GM21717 (cell line): Measurements from ENCODE around the gene USP46.

ENCODE experiments used
- ATAC-seq: cut with Tn5 transposase; IDR thresholded peaks from one replicate; pipeline ENCODE4 v1.9.1; 2021; ENCODE audit warnings: mild to moderate bottlenecking, moderate library complexity; ENCODE audit not compliant: unreplicated experiment

USP46 gene

DNA sequence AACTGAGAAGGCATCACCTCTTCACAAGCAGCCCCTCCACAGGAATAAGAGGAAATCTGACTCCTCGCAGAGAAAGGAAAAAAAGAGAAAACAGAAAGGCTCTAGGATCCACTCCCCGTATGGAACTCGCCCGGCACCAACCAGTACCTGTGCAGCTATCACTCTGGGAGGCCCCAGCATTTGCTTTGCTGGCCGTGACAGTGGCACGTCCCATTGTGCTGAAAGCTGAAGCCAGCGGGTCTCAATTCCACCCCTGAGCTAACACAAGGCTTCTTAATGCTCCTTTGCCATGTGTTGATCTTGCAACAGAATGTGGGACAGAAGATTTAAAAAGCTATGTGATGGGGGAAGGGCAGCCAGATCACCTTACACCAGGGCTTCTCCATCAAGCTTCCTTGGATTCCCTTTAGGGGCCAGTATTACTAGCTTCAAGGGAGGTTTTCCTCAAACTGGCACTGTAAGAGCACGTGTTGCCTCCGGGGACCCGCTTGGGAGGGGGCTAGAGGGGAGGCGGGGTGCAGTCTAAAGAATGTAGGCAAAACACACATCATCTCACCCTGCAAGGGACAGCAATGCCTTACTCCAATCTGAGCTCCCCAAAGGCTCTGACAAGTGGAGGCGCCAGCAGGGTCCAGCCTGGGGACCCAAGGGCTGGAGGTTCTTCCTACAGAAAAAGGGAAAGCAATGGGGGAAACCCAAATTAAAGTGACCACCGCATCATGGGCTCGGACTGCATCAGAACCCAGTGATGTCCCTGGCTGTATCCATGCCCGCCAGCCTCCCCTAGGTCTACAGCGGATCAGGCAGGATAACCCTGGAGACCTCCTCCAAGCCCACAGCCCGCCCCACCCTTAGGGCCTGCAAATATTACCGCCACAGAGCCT, 1.2 kb downstream of the USP46 start:
- ATAC-seq: no peak

DNA sequence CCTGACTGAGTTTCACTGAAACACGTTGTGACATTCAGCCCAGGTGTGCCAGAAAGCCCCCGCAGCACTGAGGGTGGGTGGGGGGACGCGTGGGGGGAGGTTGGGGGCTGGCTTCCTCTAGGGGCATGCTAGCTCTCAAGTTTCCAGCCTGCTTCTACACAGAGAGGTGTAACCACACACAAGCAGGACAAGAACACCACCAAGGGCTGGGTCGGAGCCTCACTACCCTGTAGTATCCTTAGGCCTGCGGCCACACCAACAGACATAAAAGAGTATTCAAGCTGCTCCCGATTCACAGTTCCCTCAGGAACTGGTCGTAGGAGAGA, 1.8 kb downstream of the USP46 start:
- ATAC-seq: no peak

DNA sequence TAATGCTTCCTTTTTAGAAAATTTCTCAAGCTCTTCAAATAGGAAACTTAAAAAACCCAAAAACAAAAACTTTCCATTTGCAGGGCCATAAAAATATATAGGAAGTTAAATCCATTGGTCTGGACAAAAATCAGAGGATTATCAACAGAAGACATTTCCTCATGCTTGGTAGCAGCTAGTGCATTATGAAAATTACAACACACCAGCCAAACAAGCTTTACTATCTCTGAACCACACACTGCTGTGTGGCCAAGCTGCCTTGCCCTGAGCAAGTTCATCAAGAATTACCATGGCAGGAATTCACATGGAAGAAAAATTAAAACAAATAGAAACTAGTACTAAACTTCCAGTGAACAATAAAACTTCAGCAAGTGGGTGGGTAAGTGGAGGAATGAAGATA, 3.6 kb downstream of the USP46 start:
- no peak for ATAC-seq

GRCh38 chr4:52651996-52652672, 7.0 kb downstream of the USP46 start:
- ATAC-seq: no peak

GRCh38 chr4:52648836-52649235, 10.3 kb downstream of the USP46 start:
- no peak for ATAC-seq

DNA sequence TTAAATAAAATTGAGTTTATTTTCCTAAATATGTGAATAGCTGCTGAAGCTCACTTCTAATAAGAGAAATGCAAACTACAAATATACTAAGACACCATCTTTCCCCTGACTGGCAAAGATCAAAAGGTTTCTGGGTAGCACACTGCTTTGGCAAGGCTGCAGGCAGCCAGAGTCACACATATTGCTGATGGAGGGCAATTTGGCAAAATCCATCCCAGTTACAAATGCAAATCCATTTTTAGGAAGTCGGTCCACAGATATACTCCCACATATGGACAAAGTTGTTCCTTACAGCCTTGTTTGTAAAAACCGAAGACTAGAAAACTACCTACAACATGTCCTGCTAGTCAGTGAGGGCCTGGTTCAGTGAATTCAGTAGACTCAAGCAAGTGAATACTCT, 12.4 kb downstream of the USP46 start:
- no peak for ATAC-seq

DNA sequence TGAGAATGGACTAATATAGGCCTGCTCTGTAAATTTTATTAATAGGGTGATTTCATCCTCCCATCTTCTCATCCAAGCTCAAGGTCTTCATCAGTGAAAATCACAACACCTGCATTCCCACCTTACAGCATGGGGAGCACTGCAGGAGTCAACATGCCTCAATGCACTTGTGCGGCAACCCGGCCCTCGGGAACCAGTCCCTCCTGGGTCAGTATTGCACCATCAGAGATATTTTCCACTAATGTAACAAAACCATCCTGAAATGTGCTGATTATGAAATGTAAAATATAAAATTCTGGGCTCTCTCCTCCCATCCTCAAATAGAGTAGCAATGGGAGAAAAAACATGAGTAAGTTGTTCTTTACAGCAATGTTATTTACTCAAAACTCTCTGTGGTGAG, 13.0 kb downstream of the USP46 start:
- no peak for ATAC-seq

DNA sequence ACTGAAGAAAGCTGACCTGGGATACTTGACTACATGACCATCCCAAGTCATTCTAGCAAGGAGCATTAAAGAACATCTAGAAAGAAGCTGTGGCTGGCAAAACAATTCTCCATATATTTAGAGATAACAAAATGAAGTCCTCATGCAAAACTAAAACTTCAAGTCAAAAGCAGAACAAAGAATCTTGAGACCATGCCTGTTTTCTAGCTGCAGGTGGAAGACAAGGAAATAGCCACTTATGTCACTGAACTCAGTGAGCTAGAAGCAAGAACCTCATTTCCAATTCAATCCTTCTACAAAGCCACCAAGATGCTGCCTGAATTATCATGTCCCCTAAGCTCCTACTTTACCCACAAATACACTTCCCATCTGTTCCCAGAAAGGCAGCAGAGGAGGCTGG, 13.8 kb downstream of the USP46 start:
- no peak for ATAC-seq

DNA sequence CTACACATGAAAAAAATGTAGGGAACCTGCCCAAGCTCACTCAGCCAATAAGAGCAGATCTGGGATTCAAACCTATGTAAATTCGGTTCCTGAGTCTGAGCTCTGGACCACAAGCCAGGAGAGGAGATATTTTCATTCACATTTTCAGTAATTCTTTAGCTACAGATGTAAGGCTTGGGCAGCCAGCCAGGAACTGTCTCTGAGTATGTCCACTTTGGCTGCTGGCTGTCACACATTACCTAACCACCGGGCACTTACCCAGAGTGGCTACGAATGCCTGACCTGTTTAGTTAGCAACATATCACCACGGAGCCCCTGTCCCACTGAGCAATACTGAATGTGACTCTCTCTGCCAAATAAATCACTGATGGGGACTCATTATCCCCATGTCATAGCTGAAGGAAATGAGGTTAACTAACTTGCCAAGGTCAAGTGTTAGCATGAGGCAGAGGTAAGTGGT, 15.3 kb downstream of the USP46 start:
- ATAC-seq: no peak

DNA sequence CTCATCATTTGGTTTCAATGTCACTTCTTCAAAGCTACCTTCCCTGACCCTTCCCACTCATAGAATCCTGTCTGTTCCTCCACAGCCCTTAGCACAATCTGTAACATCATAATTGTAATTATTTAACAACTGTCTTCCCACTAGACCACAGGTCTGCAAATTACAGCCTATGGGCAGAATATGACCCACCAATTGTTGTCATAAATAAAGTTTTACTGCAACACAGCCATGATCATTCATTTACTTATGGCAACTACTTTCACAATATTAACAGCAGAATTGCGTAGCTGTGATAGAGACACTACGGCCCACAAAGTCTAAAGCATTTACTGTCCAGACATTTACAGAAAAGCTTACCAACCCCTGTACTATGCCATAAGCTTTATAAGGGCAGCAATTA, 15.9 kb downstream of the USP46 start:
- ATAC-seq: no peak

DNA sequence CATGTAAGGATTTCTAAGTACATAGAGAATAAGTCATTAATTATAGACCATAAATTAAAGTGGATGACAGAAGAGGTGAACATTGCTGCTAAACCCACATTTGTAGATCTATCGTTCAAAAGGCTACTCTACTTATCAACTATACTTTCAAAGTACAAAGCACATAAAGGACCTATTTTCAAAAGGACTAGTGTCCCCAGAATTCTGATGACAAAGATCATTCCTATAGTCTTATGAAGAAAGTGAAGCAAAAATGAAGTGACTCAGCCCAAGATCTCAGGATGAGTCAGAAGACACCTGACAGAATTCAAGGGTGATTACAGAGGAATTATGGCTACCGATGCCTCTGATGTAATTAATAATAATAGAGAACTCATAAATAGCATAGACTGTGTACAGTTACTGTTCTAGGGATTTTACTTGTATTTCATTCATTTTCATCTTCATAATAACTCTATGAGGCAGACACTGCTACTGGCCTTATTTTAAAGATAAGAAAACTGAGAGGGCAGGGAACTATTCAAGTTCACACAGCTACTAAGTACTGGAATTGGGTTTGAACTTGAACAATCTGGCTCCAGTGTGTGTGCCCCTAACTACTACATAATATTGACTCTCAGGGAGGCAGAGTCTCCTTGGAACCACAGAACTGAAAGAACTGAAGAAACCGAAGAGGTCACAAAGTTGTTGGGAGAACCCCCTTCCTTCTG, 17.1 kb downstream of the USP46 start:
- peak; percentile 89 for ATAC-seq

DNA sequence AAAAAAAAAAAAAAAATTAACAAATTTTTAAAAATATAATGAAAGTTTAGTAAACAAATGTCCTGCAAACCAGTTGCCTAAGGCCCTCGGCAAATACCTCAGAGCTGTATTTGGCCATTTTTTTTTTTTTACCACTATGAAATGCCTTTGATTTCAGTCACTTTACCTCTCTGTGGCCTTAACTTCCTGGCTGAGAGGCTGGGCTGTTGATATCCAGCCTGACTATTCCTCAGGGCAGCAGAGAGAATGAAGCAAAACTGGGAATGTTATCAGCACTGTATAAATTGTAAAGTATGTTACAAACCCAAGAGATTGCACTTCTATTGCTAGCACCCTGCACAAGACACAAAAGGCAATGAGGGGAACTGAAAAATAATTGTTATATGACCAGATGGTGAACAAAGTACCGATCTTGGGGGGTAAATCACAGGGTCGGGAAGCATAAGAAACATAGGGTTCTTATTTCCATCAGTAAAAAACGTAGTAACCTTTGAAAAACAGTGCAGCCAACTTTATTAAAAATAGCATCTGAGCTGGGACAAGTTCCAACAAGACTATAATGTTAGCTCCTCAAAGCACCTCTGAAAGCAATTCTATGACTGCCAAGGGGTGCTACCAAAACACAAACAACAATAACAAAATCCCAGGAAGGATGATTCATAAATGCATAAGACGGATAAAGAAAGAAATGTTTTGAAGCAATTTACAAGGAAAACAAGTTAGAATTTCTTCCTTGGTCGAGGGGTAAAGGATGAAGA, 18.1 kb downstream of the USP46 start:
- no peak for ATAC-seq

DNA sequence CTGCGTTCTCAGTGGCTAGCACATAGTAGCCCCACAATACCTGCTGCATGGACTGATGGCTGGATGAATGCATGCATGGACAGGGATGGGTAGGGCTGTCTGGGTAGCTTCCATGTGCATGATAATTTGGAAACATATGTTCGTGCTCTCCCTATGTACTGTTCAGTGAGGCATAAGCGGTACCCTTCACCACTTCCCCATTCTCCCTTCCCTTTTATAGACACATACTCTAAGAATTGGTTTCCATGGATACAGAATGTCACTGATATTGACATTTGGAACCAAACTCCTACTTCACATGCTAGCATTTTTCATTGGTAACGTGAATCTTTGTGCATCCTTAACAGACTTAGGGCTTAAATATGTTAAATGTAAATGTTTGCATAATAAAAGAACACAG, 20.4 kb downstream of the USP46 start:
- ATAC-seq: peak; percentile 61

DNA sequence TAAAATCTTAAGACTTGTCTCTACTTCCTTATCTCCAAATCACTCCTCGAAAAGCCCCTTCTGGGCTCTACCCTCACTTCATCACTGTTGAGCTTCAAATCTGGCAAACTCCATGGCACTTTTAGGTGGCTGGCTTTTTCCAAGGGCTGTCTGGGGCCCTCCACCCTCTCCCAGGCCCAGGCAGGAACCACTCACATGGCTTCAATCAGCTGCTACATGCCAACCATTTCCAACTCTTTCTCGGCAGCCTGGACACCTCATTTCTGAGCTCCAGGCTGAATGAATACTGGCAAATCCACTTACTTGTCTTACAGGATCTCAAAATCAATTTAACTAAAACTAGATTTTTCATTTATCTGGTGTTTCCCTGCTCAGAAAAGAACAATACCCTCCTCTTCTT, 22.0 kb downstream of the USP46 start:
- no peak for ATAC-seq

DNA sequence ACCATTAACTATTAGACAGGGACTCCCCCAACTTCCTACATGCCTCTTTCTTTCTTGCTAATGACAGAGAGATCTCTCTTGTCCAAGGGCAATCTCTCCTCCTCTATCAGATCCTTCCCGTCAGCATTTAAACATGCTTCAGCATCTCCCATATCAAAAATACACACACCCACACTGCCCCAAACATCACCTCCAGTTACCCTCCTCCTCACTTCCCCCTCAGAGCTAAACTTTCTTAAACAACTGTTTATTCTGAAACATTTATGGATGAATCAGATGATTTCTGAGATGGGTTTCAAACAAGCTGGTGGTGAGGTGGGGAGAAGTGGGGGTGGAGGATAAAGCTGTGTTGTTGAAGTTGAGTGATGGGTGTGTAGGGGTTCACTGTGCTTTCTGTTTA, 23.5 kb downstream of the USP46 start:
- ATAC-seq: no peak

DNA sequence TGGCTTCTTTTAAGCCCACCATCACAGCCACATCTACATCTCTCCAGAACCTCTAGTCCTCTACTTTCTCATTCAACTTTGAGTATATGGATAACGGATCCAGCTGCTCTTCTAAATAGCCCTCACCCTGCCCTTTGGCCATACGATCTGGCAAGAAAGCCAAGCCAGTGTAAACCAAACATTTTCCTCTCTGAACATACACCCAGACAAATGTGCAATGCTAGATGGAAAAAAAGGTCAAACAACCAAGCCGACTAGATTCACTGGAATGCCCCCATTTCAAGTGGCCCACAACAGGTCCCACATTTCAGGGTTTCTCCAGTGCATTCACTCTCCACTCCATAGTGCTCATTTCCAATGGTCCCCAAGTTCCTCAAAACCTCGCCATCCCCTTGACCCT, 24.0 kb downstream of the USP46 start:
- ATAC-seq: no peak

DNA sequence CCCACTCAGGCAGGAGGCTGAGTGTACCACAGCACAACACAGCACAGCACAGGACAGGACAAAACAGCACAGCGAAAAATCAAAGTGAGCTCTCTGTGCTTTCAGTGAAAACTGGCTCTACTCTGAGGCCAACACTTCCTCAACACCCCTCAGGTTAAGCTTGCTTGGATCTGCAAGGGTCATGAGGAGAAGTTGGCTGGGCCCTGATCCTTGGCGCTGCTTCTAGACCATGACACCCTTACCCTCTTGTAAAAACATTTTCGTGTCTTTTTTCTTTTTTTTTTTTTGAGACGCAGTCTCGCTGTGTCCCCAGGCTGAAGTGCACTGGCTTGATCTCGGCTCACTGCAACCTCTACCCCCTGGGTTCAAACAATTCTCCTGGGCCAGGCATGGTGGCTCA, 25.3 kb downstream of the USP46 start:
- no peak for ATAC-seq

- ATAC-seq: no peak
These were observed 30.1 kb downstream of the USP46 start for GRCh38 chr4:52628974-52629373.

- ATAC-seq: no peak
These were observed 30.6 kb downstream of the USP46 start for GRCh38 chr4:52628543-52628942.

DNA sequence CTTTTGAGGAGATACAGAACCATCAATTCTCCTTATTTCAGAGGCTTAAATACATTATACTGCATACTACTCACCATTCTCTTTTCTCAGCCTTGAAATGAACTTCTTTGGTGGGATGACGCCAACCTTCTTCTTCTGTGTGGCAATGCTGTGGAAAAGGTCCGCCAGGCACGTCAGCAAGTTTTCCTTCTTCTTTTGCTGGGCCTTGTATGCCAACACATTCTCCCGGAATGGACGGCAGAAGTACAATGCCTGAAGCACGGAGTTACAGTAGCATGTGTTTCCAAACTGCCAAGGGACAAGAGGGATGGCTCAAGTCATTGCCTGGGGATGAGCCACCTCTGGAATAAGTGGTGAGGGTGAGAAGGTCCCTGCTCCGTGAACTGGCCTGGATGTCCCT, 31.2 kb downstream of the USP46 start:
- ATAC-seq: no peak

GRCh38 chr4:52625216-52625615, 33.9 kb downstream of the USP46 start:
- no peak for ATAC-seq
